PC-9 (cell line): ENCODE data around the gene CLASP1.

ENCODE experiments used
- EZH2 ChIP-seq: fragments of 200-600 bp; sonication (generic); IDR thresholded peaks from 2 replicates; pipeline ENCODE4 v1.8.0; 2017; ENCODE audit warnings: antibody characterized with exemption, low read depth
- TF ChIP-seq, protein P1 (sequence below): fragments of 200-600 bp; sonication (generic); conservative IDR thresholded peaks from 2 replicates; pipeline ENCODE4 v1.6.1; 2017; ENCODE audit warnings: mixed run types, antibody characterized with exemption, mild to moderate bottlenecking, moderate library complexity

DNA sequence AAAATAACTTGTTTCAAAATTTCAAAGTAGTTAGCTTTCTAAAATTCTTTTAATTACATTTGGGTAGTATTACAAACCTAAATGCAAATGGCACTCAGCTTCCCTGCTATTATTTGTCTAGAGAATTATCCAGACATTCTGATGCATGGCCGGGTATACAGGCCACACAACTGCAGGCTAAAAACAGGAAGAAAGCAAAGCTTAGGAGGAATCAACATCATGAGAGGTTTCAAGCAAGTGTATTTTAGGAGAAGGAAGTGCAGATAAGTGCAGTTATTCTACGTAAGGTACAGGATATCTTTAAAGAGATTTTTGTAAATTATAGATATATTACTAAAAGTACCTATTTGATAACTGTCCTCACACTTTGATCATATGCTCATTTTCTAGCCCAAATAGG, 165.4 kb downstream of the CLASP1 start:
- no peak for TF ChIP-seq EZH2
- TF ChIP-seq, protein P1, sequence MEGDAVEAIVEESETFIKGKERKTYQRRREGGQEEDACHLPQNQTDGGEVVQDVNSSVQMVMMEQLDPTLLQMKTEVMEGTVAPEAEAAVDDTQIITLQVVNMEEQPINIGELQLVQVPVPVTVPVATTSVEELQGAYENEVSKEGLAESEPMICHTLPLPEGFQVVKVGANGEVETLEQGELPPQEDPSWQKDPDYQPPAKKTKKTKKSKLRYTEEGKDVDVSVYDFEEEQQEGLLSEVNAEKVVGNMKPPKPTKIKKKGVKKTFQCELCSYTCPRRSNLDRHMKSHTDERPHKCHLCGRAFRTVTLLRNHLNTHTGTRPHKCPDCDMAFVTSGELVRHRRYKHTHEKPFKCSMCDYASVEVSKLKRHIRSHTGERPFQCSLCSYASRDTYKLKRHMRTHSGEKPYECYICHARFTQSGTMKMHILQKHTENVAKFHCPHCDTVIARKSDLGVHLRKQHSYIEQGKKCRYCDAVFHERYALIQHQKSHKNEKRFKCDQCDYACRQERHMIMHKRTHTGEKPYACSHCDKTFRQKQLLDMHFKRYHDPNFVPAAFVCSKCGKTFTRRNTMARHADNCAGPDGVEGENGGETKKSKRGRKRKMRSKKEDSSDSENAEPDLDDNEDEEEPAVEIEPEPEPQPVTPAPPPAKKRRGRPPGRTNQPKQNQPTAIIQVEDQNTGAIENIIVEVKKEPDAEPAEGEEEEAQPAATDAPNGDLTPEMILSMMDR = no peak
